Parathyroid adenoma (tissue), 2 donors: Measurements from ENCODE around the gene UCK1.
"Not testable (repeated sequence)": the region's sequence is repeated elsewhere in the genome, so short reads cannot be mapped to it uniquely, and the experiment has no call there.

Experiments
- H2AFZ ChIP-seq: fragments of 300-600 bp; sonication (generic); one replicate; pipeline ENCODE4 v1.7.0; 2017; ENCODE audit warnings: antibody characterized with exemption, mild to moderate bottlenecking
- H3K27ac ChIP-seq: fragments of 300-600 bp; sonication (generic); one replicate; pipeline ENCODE4 v1.7.0; 2017
- H3K27me3 ChIP-seq: fragments of 300-600 bp; sonication (generic); one replicate; pipeline ENCODE4 v1.7.0; 2017; ENCODE audit warnings: low read length; ENCODE audit not compliant: control insufficient read depth, insufficient read depth
- H3K36me3 ChIP-seq: fragments of 300-600 bp; sonication (generic); one replicate; pipeline ENCODE4 v1.7.0; 2017; ENCODE audit warnings: low read length; ENCODE audit not compliant: control insufficient read depth, insufficient read depth
- H3K4me1 ChIP-seq: fragments of 300-600 bp; sonication (generic); one replicate; pipeline ENCODE4 v1.7.0; 2017; ENCODE audit warnings: control low read depth
- H3K4me2 ChIP-seq: fragments of 300-600 bp; sonication (generic); one replicate; pipeline ENCODE4 v1.7.0; 2017; ENCODE audit warnings: low read length
- H3K4me3 ChIP-seq: fragments of 300-600 bp; sonication (generic); one replicate; pipeline ENCODE4 v1.7.0; 2017; ENCODE audit warnings: low read depth, low read length
- H3K79me2 ChIP-seq: fragments of 300-600 bp; sonication (generic); one replicate; pipeline ENCODE4 v1.7.0; 2017; ENCODE audit warnings: control low read depth
- H3K9ac ChIP-seq: fragments of 300-600 bp; sonication (generic); one replicate; pipeline ENCODE4 v1.7.0; 2017; ENCODE audit warnings: mild to moderate bottlenecking
- H3K9me3 ChIP-seq: fragments of 300-600 bp; sonication (generic); one replicate; pipeline ENCODE4 v1.7.0; 2017; ENCODE audit warnings: low read length; ENCODE audit not compliant: control insufficient read depth
- TF ChIP-seq, protein P1 (sequence below): fragments of 300-600 bp; sonication (generic); IDR thresholded peaks from one replicate; pipeline ENCODE4 v1.7.0; 2017; ENCODE audit warnings: antibody characterized with exemption, mild to moderate bottlenecking
- donor health status: primary hyperparathyroidism.

Gene UCK1

DNA sequence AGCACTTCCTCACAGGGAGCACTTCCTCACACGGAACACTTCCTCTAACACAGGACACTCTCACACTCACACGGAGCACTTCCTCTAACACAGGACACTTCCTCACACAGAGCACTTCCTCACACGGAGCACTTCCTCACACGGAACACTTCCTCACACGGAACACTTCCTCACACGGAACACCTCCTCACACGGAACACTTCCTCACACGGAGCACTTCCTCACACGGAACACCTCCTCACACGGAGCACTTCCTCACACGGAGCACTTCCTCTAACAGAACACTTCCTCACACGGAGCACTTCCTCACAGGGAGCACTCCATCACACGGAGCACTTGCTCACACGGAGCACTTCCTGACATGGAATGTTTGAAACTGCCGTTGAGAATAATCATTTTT is 15.0 kb downstream of the UCK1 start:
- H3K79me2 ChIP-seq: no peaks in the 10 kb centered on the region
- no peak overlapping the region for H3K9ac ChIP-seq
- no peak overlapping the region for H3K4me2 ChIP-seq
- H2AFZ ChIP-seq: no peak overlapping the region
- H3K9me3 ChIP-seq: no peaks in the 10 kb centered on the region
- H3K4me3 ChIP-seq: no peak overlapping the region
- H3K27me3 ChIP-seq: no peaks in the 10 kb centered on the region
- no peaks in the 10 kb centered on the region for H3K36me3 ChIP-seq
- TF ChIP-seq, protein P1, sequence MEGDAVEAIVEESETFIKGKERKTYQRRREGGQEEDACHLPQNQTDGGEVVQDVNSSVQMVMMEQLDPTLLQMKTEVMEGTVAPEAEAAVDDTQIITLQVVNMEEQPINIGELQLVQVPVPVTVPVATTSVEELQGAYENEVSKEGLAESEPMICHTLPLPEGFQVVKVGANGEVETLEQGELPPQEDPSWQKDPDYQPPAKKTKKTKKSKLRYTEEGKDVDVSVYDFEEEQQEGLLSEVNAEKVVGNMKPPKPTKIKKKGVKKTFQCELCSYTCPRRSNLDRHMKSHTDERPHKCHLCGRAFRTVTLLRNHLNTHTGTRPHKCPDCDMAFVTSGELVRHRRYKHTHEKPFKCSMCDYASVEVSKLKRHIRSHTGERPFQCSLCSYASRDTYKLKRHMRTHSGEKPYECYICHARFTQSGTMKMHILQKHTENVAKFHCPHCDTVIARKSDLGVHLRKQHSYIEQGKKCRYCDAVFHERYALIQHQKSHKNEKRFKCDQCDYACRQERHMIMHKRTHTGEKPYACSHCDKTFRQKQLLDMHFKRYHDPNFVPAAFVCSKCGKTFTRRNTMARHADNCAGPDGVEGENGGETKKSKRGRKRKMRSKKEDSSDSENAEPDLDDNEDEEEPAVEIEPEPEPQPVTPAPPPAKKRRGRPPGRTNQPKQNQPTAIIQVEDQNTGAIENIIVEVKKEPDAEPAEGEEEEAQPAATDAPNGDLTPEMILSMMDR: no peak
- H3K27ac ChIP-seq: no peak overlapping the region
- H3K4me1 ChIP-seq: no peaks in the 10 kb centered on the region

DNA sequence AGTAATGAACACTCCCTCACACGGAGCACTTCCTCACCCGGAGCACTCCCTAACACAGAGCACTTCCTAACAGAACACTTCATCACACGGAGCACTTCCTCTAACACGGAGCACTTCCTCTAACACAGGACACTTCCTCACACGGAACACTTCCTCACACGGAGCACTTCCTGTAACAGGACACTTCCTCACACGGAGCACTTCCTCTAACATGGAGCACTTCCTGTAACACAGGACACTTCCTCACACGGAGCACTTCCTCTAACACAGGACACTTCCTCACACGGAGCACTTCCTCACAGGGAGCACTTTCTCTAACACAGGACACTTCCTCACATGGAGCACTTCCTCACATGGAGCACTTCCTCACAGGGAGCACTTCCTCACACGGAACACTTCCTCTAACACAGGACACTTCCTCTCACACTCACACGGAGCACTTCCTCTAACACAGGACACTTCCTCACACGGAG is 15.5 kb downstream of the UCK1 start:
- not testable (repeated sequence) for H2AFZ ChIP-seq, H3K79me2 ChIP-seq, H3K4me1 ChIP-seq, H3K36me3 ChIP-seq, H3K9me3 ChIP-seq, H3K27me3 ChIP-seq, H3K4me2 ChIP-seq, H3K9ac ChIP-seq, H3K4me3 ChIP-seq, H3K27ac ChIP-seq

DNA sequence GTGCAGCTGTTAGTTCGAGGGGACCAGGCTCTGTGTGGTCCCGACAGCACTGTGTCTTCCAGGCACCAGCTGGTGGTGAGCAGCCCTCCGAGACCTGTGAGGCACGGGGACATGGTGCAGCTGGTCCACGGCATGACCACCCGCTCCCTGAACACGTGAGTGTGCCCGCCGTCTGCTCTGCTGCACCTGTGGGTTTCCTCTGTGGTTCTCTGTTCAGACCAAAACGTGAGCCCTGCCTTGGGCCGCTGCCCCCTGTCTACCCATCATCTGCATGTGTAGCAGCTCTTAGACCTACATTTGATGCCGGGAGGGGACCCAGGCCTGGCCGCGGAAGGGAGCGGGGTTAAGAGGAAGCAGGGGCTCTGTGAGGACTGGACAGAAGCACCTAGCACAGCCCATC is 17.9 kb downstream of the UCK1 start:
- H3K4me2 ChIP-seq: no peak overlapping the region
- TF ChIP-seq, protein P1: no peak
- no peaks in the 10 kb centered on the region for H3K9me3 ChIP-seq
- H3K79me2 ChIP-seq: no peaks in the 10 kb centered on the region
- no peaks in the 10 kb centered on the region for H3K4me1 ChIP-seq
- no peak overlapping the region for H3K27ac ChIP-seq
- no peak overlapping the region for H3K4me3 ChIP-seq
- no peak overlapping the region for H3K9ac ChIP-seq
- H3K36me3 ChIP-seq: no peaks in the 10 kb centered on the region
- no peaks in the 10 kb centered on the region for H3K27me3 ChIP-seq
- no peak overlapping the region for H2AFZ ChIP-seq

DNA sequence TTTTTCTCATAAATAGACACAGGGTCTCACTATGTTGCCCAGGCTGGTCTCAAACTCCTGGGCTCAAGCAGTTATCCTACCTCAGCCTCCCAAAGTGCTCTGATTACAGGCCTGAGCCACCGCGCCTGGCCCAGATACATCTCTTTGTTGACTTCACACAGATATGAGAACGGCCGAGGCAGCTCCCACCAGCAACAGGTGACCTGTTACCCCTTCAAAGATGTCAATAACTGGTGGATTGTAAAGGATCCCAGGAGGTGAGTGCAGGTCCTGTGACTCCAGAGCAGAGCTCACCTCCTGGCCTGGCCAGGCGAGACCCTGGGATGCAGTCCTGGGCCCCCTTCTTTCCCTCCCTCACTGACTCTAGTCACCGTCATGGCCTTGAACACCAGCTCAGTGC is 19.2 kb downstream of the UCK1 start:
- Histone ChIP-seq H3K9me3 (no peaks in the 10 kb centered on the region), H3K36me3 (no peaks in the 10 kb centered on the region), H3K27ac (no peak overlapping the region), H2AFZ (no peak overlapping the region), H3K4me1 (no peaks in the 10 kb centered on the region), H3K9ac (no peak overlapping the region), H3K4me3 (no peak overlapping the region), H3K4me2 (no peak overlapping the region), H3K79me2 (no peaks in the 10 kb centered on the region), H3K27me3 (no peaks in the 10 kb centered on the region)
- TF ChIP-seq, protein P1: no peak

DNA sequence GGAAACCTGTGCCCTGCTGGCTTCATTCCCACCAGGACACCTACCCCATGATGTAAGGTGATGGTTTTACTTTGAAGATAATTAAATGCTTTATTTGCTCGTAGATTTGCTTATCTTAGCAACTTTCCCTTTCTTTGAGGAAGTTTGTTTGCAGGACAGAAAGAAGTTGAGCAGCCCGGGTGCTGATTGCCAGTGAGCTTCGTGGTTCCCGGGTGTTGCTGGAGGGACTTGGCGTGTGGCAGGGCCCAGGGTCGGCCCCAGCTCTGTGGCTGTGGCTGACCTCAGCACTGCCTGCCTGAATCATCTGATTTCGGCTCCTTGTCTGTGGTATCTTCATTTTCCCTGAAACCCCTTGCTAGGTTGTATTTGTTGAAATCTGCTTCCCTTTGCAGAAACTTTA is 19.6 kb downstream of the UCK1 start:
- no peaks in the 10 kb centered on the region for H3K4me1 ChIP-seq
- no peak overlapping the region for H3K4me3 ChIP-seq
- TF ChIP-seq, protein P1: no peak

More for the DNA sequence above, 19.6 kb downstream of the UCK1 start:
- no peak overlapping the region for H3K9ac ChIP-seq
- H2AFZ ChIP-seq: no peak overlapping the region
- no peaks in the 10 kb centered on the region for H3K36me3 ChIP-seq
- no peaks in the 10 kb centered on the region for H3K79me2 ChIP-seq
- no peaks in the 10 kb centered on the region for H3K27me3 ChIP-seq
- H3K4me2 ChIP-seq: no peak overlapping the region
- no peak overlapping the region for H3K27ac ChIP-seq
- H3K9me3 ChIP-seq: no peaks in the 10 kb centered on the region
